ENCODE measurements around the gene GPANK1. TPM values are rescaled to one million over a fixed set of nuclear protein-coding genes. Genes with fewer than 3 reads are reported as not detected.

Gene GPANK1
- total and polyA plus RNA-seq, 10 donors = 12.4 to 21.3 (median 17.4) TPM

- TF ChIP-seq POLR2AphosphoS5 (IDR thresholded peaks at IDR 0.05) = peak in 1 of 3 donors; percentile 23
- TF ChIP-seq POLR2A (IDR thresholded peaks at IDR 0.05) = no peak
- no peak for TF ChIP-seq CTCF (IDR thresholded peaks at IDR 0.05 in 8 of 11, conservative IDR thresholded peaks at IDR 0.05 in 3 of 11)
- DNase-seq = no peak
- H3K9me3 ChIP-seq = no peaks in the 10 kb centered on the region
- peaks cover 54 to 85% (median 76%) of the 10 kb centered on the region in 6 donors for H3K4me1 ChIP-seq
- H3K27me3 ChIP-seq (replicated peaks in 1 of 7) = no peaks in the 10 kb centered on the region
- peak overlapping the region in 4 of 8 donors; percentile 95 to 98 (median 96) for H3K27ac ChIP-seq
- H3K4me3 ChIP-seq = no peak overlapping the region
- H3K36me3 ChIP-seq = peaks cover 0 to 53% (median 23%) of the 10 kb centered on the region in 6 donors
- intact Hi-C loops (cut with DNase I; ENCODE audit: low total_unique reads) = no loop called here
- 83 to 93% (median 89%) methylated on average over 10 to 12 of the region's 12 CpGs for WGBS, 5 donors
Observed at GRCh38 chr6:31662124-31662723, 2.6 kb downstream of the GPANK1 start.

DNA sequence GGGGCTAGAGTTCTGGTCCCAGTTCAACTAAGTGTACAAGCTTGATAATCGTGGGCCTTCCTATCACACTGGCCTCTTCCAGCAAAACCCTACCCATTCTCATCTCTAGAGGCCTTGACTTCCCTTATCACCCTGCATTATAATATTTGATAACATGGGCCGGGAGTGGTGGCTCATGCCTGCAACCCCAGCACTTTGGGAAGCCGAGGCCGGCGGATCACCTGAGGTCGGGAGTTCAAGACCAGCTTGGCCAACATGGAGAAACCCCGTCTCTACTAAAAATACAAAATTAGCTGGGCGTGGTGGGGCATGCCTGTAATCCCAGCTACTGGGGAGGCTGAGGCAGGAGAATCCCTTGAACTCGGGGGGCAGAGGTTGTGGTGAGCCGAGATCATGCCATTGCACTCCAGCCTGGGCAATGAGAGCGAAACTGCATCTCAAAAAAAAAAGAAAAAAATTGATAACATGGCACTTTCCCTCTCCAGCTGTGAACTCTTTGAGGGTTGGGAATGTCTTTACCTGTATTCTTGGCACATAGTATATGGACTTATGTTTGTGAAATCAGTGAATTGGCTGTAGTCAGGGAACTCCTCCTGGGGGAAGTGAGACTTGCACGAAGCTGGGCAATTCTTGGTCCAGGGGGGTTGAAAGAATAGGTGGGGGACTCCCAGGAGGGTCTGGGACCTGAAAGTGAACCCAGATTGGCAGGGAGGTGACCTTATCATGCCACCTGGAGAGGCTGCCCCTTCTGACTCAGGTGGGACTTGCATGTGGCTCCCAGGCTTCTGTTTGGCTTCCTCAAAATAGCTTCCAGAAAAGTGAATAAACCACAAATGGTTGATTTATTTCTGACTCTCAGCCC, 3.3 kb downstream of the GPANK1 start:
- H3K27ac ChIP-seq = peak overlapping the region in 7 of 8 donors; percentile 83 to 98 (median 95)
- 74 to 88% (median 81%) methylated on average over 12 of the region's 12 CpGs for WGBS, 5 donors
- peaks cover 48 to 85% (median 76%) of the 10 kb centered on the region in 6 donors for H3K4me1 ChIP-seq

GRCh38 chr6:31660381-31661261, 4.2 kb downstream of the GPANK1 start, which contains the start of gene C6orf47:
C6orf47 (minus strand) TSS chr6:31660778; CDS start chr6:31659947, 831 bp downstream.
- peak within 1 kb of the TSS; percentile 82 to 97 (median 94) for H3K27ac ChIP-seq
- H3K36me3 ChIP-seq = peaks cover 0 to 64% (median 28%) of the 10 kb centered on the region in 6 donors
- DNase-seq = peak; percentile 96
- TF ChIP-seq POLR2AphosphoS5 (IDR thresholded peaks at IDR 0.05) (peak; percentile 97), POLR2A (IDR thresholded peaks at IDR 0.05) (peak; percentile 48 to 87 (median 70)), CTCF (IDR thresholded peaks at IDR 0.05 in 8 of 11, conservative IDR thresholded peaks at IDR 0.05 in 3 of 11) (no peak)
- WGBS, 5 donors = 0 to 1% (median 0%) methylated on average over 35 to 52 of the region's 52 CpGs
- peak within 1 kb of the TSS; percentile 61 to 96 (median 77) for H3K4me3 ChIP-seq
- no peaks in the 10 kb centered on the region for H3K27me3 ChIP-seq (replicated peaks in 1 of 7)
- H3K4me1 ChIP-seq = peaks cover 47 to 87% (median 78%) of the 10 kb centered on the region in 6 donors
- H3K9me3 ChIP-seq = no peaks in the 10 kb centered on the region
- intact Hi-C loops (cut with DNase I; ENCODE audit: low total_unique reads) = no loop called here

More for the DNA sequence above, 3.3 kb downstream of the GPANK1 start:
- TF ChIP-seq POLR2A (IDR thresholded peaks at IDR 0.05) = no peak
- peak in 1 of 3 donors; percentile 3 for TF ChIP-seq POLR2AphosphoS5 (IDR thresholded peaks at IDR 0.05)
- DNase-seq = no peak
- peaks cover 0 to 55% (median 26%) of the 10 kb centered on the region in 6 donors for H3K36me3 ChIP-seq
- H3K27me3 ChIP-seq (replicated peaks in 1 of 7) = no peaks in the 10 kb centered on the region
- intact Hi-C loops (cut with DNase I; ENCODE audit: low total_unique reads) = no loop called here
- peak overlapping the region in 5 of 8 donors; percentile 65 to 96 (median 78) for H3K4me3 ChIP-seq
- H3K9me3 ChIP-seq = no peaks in the 10 kb centered on the region

All from spleen (tissue), 11 donors.